Endothelial cell of umbilical vein (primary cell): ENCODE results near the gene SLC12A6. TPM values are rescaled to one million over a fixed set of nuclear protein-coding genes. Genes with fewer than 3 reads are reported as not detected.

Experiments used
- BruUV-seq: library from RNA; stranded (reverse); fragments of 400-500 nt; replicated peaks from 2 replicates; lab custom pipeline; 2021; lab: Mats Ljungman, UMichigan
- CTCF ChIA-PET: fragments of 300-600, 350-600 bp; sonication (Branson Sonifier 250); formaldehyde crosslinking; loops from one replicate; lab custom pipeline; 2021; ENCODE audit warnings: antibody characterized with exemption, inconsistent platforms; lab: Charles Lee
- POLR2A ChIA-PET: fragments of 300-600, 350-600 bp; sonication (Branson Sonifier 250); formaldehyde crosslinking; loops from one replicate; lab custom pipeline; 2021; ENCODE audit warnings: antibody characterized with exemption, inconsistent platforms; lab: Charles Lee
- DNase-seq: peaks from one replicate; pipeline ENCODE4 v3.0.0-alpha.2; 2011; ENCODE audit warnings: low read depth, low spot score
- FAIRE-seq: peaks from 2 replicates; lab custom pipeline; 2011; peaks lifted over from hg19 to GRCh38; lab: Jason Lieb, UNC
- H2AFZ ChIP-seq: 2 replicates; pipeline ENCODE4 v1.6.0; 2012; ENCODE audit warnings: low read depth, low read length, control low read depth, inconsistent platforms
- H3K27ac ChIP-seq: 2 replicates; pipeline ENCODE4 v1.5.1; 2011; ENCODE audit warnings: low read depth, mild to moderate bottlenecking, control low read depth, low read length, moderate library complexity; ENCODE audit not compliant: insufficient read depth
- H3K27me3 ChIP-seq, 2 experiments: 2 replicates each; pipeline versions ENCODE4 v1.6.0 to v1.6.1; 2011; ENCODE audit warnings: low read length in 2 of 2, mixed read lengths in 1 of 2; ENCODE audit not compliant: control insufficient read depth in 2 of 2, insufficient read depth in 2 of 2
- H3K36me3 ChIP-seq, 2 experiments: 2 replicates in 1 of 2; 3 replicates in 1 of 2; pipeline ENCODE4 v1.5.1; 2011; ENCODE audit warnings: low read length in 2 of 2, mild to moderate bottlenecking in 1 of 2, moderate library complexity in 1 of 2; ENCODE audit not compliant: control insufficient read depth in 2 of 2, insufficient read depth in 2 of 2; ENCODE audit errors: extremely low read depth in 1 of 2
- H3K4me1 ChIP-seq: 3 replicates; pipeline ENCODE4 v1.5.1; 2011; ENCODE audit warnings: mild to moderate bottlenecking, low read length; ENCODE audit not compliant: control insufficient read depth, insufficient read depth; ENCODE audit errors: extremely low read depth
- H3K4me2 ChIP-seq: 2 replicates; pipeline ENCODE4 v1.6.1; 2011; ENCODE audit warnings: low read length, control low read depth, mixed read lengths; ENCODE audit not compliant: insufficient read depth
- H3K4me3 ChIP-seq, 3 experiments: fragments of 200-600 bp in 1 of 3; sonication (generic), shearing (Covaris generic) in 1 of 3; replicated peaks in 1 of 3; 2 replicates each; pipeline ENCODE4 v1.5.1; 2011 to 2016; ENCODE audit warnings: control low read depth in 3 of 3, low read length in 3 of 3, mild to moderate bottlenecking in 2 of 3, inconsistent platforms in 1 of 3, low read depth in 1 of 3, moderate library complexity in 1 of 3; ENCODE audit not compliant: insufficient read depth in 1 of 3
- H3K79me2 ChIP-seq: 2 replicates; pipeline ENCODE4 v1.6.0; 2012; ENCODE audit warnings: low read length, inconsistent platforms; ENCODE audit not compliant: control insufficient read depth, insufficient read depth
- H3K9ac ChIP-seq: replicated peaks from 2 replicates; pipeline ENCODE3; 2011; ENCODE audit warnings: low read length, control low read depth; ENCODE audit not compliant: insufficient read depth; ENCODE audit errors: extremely low read depth
- H3K9me1 ChIP-seq: replicated peaks from 3 replicates; pipeline ENCODE4 v1.6.0; 2011; ENCODE audit warnings: mild to moderate bottlenecking, low read length; ENCODE audit not compliant: control insufficient read depth, insufficient read depth; ENCODE audit errors: extremely low read depth
- H3K9me3 ChIP-seq: replicated peaks from 2 replicates; pipeline ENCODE4 v1.5.1; 2012; ENCODE audit warnings: low read length, inconsistent platforms; ENCODE audit not compliant: control insufficient read depth, insufficient read depth
- H4K20me1 ChIP-seq: replicated peaks from 2 replicates; pipeline ENCODE3; 2011; ENCODE audit warnings: mild to moderate bottlenecking, low read length; ENCODE audit not compliant: control insufficient read depth, insufficient read depth; ENCODE audit errors: extremely low read depth
- EZH2 ChIP-seq: IDR thresholded peaks from 2 replicates; pipeline ENCODE4 v1.6.1; 2012; ENCODE audit warnings: borderline replicate concordance, low read depth, mild to moderate bottlenecking, moderate library complexity, low read length, inconsistent platforms; ENCODE audit not compliant: severe bottlenecking
- FOS ChIP-seq: IDR thresholded peaks from 2 replicates; pipeline ENCODE4 v1.6.1; 2011; ENCODE audit warnings: mild to moderate bottlenecking, low read length, moderate library complexity, borderline replicate concordance; ENCODE audit not compliant: insufficient read depth
- GATA2 ChIP-seq: IDR thresholded peaks from 2 replicates; pipeline ENCODE4 v1.7.0; 2011; ENCODE audit warnings: low read depth, mild to moderate bottlenecking, moderate library complexity, mixed read lengths, low read length; ENCODE audit not compliant: insufficient read length, insufficient read depth
- JUN ChIP-seq: IDR thresholded peaks from 2 replicates; pipeline ENCODE4 v1.6.1; 2011; ENCODE audit warnings: borderline replicate concordance, low read depth; ENCODE audit not compliant: insufficient read length, insufficient read depth
- MYC ChIP-seq: IDR thresholded peaks from one replicate; pipeline ENCODE4 v1.6.1; 2011; ENCODE audit warnings: mild to moderate bottlenecking, low read depth, low read length
- POLR2A ChIP-seq: IDR thresholded peaks from 2 replicates; pipeline ENCODE4 v1.6.1; 2012; ENCODE audit warnings: low read depth, mild to moderate bottlenecking, control low read depth, low read length
- POLR2AphosphoS5 ChIP-seq: IDR thresholded peaks from 2 replicates; pipeline ENCODE4 v1.6.1; 2012; ENCODE audit warnings: low read depth, mild to moderate bottlenecking, control low read depth, low read length, moderate library complexity; ENCODE audit not compliant: insufficient read depth
- dilution Hi-C: fragments of 300-500 bp; cut with MboI; formaldehyde crosslinking; loops from one replicate; pipeline ENCODE4 v1.15.0; 2019; ENCODE audit warnings: low sequenced_read_pairs; ENCODE audit not compliant: extremely low pct_ligation_motif_present
- intact Hi-C: fragments of 100-400 bp; cut with micrococcal nuclease; formaldehyde crosslinking; loops from one replicate; pipeline ENCODE4 v1.10.0; 2022
- polyA plus RNA-seq, 4 experiments: library from polyadenylated mRNA; depleted of rRNA in 3 of 4; stranded (reverse) in 3 of 4; unstranded in 1 of 4; fragments of >200 nt; gene quantifications; 2 replicates each; pipeline versions ENCODE4 v1.2.1 to v1.2.3, GENCODE V29; 2011 to 2012; ENCODE audit warnings: missing spikeins in 1 of 4
- total RNA-seq: library from RNA; stranded (reverse); gene quantifications from 2 replicates; pipeline ENCODE4 v1.2.3, GENCODE V29; 2021
- TF ChIP-seq, protein P1 (sequence below): IDR thresholded peaks from 2 replicates; pipeline ENCODE4 v1.6.1; 2011; ENCODE audit not compliant: insufficient read depth, insufficient read length
- TF ChIP-seq, protein P2 (sequence below), 2 donors: IDR thresholded peaks; 1 replicate in 1 of 2; 2 replicates in 1 of 2; pipeline ENCODE4 v1.5.1; 2011; ENCODE audit warnings: low read length in 2 of 2, mild to moderate bottlenecking in 2 of 2, moderate library complexity in 2 of 2, control low read depth in 1 of 2, inconsistent platforms in 1 of 2, low read depth in 1 of 2; ENCODE audit not compliant: insufficient read depth in 1 of 2; ENCODE audit errors: extremely low read depth in 1 of 2

Gene SLC12A6
- total and polyA plus RNA-seq, 2 donors (not counting 3 experiments of a cell fraction or from before 2014, with no cell fraction given) = 21.4 to 27.1 TPM

DNA sequence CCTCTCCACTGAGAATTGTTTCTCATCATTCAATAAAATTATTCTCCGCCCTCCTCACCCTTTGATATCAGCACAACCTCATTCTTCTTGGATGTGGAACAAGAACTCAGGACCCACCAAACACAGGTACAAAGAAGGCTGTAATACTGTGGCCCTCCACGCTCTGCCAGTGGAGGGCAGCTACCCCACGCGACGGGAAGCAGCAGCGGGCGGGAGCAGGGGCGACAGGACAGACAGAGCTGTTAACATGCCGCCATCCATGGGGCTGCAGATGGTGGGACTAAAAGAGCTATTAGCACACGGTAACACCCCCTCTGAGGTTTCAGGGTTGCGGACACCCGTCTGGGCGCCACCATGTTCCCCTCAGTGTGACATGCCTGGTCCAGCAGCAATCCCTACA lies 75.2 kb downstream of the SLC12A6 start:
- BruUV-seq = no TSS peak
- H3K9me1 ChIP-seq = no peaks in the 10 kb centered on the region
- FAIRE-seq (no peak), DNase-seq (no peak)
- H3K9me3 ChIP-seq = no peaks in the 10 kb centered on the region
- CTCF ChIA-PET = no interaction called here
- dilution Hi-C loops (no loop called here), intact Hi-C loops (no loop called here)
- no peak overlapping the region for H3K27ac ChIP-seq
- no peaks in the 10 kb centered on the region for H3K27me3 ChIP-seq
- no peaks in the 10 kb centered on the region for H4K20me1 ChIP-seq
- TF ChIP-seq FOS = no peak
- TF ChIP-seq POLR2AphosphoS5 = no peak
- TF ChIP-seq, protein P1, sequence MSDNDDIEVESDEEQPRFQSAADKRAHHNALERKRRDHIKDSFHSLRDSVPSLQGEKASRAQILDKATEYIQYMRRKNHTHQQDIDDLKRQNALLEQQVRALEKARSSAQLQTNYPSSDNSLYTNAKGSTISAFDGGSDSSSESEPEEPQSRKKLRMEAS = no peak
- TF ChIP-seq GATA2 = no peak
- TF ChIP-seq POLR2A = no peak
- no peak for TF ChIP-seq EZH2
- no peak for TF ChIP-seq JUN
- TF ChIP-seq, protein P2, sequence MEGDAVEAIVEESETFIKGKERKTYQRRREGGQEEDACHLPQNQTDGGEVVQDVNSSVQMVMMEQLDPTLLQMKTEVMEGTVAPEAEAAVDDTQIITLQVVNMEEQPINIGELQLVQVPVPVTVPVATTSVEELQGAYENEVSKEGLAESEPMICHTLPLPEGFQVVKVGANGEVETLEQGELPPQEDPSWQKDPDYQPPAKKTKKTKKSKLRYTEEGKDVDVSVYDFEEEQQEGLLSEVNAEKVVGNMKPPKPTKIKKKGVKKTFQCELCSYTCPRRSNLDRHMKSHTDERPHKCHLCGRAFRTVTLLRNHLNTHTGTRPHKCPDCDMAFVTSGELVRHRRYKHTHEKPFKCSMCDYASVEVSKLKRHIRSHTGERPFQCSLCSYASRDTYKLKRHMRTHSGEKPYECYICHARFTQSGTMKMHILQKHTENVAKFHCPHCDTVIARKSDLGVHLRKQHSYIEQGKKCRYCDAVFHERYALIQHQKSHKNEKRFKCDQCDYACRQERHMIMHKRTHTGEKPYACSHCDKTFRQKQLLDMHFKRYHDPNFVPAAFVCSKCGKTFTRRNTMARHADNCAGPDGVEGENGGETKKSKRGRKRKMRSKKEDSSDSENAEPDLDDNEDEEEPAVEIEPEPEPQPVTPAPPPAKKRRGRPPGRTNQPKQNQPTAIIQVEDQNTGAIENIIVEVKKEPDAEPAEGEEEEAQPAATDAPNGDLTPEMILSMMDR (IDR thresholded peaks at IDR 0.05; ENCODE audit: extremely low read depth in 1 of 2, insufficient read depth in 1 of 2, low read depth in 1 of 2, low read length in 2 of 2) = no peak
- TF ChIP-seq MYC = no peak
- H3K4me1 ChIP-seq = no peaks in the 10 kb centered on the region
- H3K9ac ChIP-seq = no peak overlapping the region
- no peak overlapping the region for H2AFZ ChIP-seq
- no peak overlapping the region for H3K4me3 ChIP-seq
- peaks cover 0 to 3% of the 10 kb centered on the region in 2 experiments for H3K36me3 ChIP-seq
- no peak overlapping the region for H3K4me2 ChIP-seq
- H3K79me2 ChIP-seq = no peaks in the 10 kb centered on the region
- POLR2A ChIA-PET = no interaction called here
